Ascending aorta (tissue), 2 donors: Measurements from ENCODE around the gene KCTD12. TPM values are rescaled to one million over a fixed set of nuclear protein-coding genes. Genes with fewer than 3 reads are reported as not detected.
"Not testable (repeated sequence)": the region's sequence is repeated elsewhere in the genome, so short reads cannot be mapped to it uniquely, and the experiment has no call there.

Experiments
- DNase-seq, 2 donors: peaks; one replicate each; pipeline ENCODE4 v3.0.0-alpha.2; 2019; ENCODE audit warnings: low spot score in 2 of 2
- H3K27ac ChIP-seq, 2 donors: fragments of 200-600 bp; sonication (generic); one replicate each; pipeline ENCODE4 v1.5.1; 2016 to 2017; ENCODE audit warnings: mild to moderate bottlenecking in 1 of 2
- H3K27me3 ChIP-seq: fragments of 200-600 bp; sonication (generic); one replicate; pipeline ENCODE4 v1.5.1; 2017
- H3K36me3 ChIP-seq, 2 donors: fragments of 200-600 bp; sonication (generic); one replicate each; pipeline ENCODE4 v1.5.1; 2016
- H3K4me1 ChIP-seq, 2 donors: fragments of 200-600 bp; sonication (generic); one replicate each; pipeline ENCODE4 v1.5.1; 2016 to 2017; ENCODE audit warnings: mild to moderate bottlenecking in 1 of 2
- H3K4me3 ChIP-seq, 2 donors: fragments of 200-600 bp; sonication (generic); one replicate each; pipeline ENCODE4 v1.5.1; 2016 to 2017; ENCODE audit warnings: mild to moderate bottlenecking in 1 of 2
- H3K9me3 ChIP-seq, 2 donors: fragments of 200-600 bp; sonication (generic); one replicate each; pipeline ENCODE4 v1.5.1; 2016
- CTCF ChIP-seq, 3 experiments: fragments of 200-600 bp in 2 of 3; fragments of 450-650 bp in 1 of 3; sonication (generic) in 2 of 3; IDR thresholded peaks; one replicate each; pipeline ENCODE4 v1.5.1; 2016 to 2019; ENCODE audit warnings: antibody characterized with exemption in 3 of 3, mild to moderate bottlenecking in 1 of 3, moderate library complexity in 1 of 3
- intact Hi-C: fragments of 100-400 bp; cut with DNase I; formaldehyde crosslinking; loops from one replicate; pipeline ENCODE4 v1.15.1; 2023
- total RNA-seq: library from RNA; depleted of rRNA; stranded (reverse); fragments of >200 nt; gene quantifications from one replicate; pipeline ENCODE4 v1.1.0, GENCODE V29; 2016

The KCTD12 gene
- total RNA-seq, 1 donor from 2014 or later = 120 TPM

GRCh38 chr13:76928456-76928855 lies 42.3 kb upstream of the KCTD12 start:
- no peaks in the 10 kb centered on the region for H3K4me1 ChIP-seq
- intact Hi-C loops = no loop called here

GRCh38 chr13:76927955-76928354 lies 41.8 kb upstream of the KCTD12 start:
- H3K9me3 ChIP-seq = peaks cover 0 to 9% of the 10 kb centered on the region in 2 donors
- TF ChIP-seq CTCF (IDR thresholded peaks at IDR 0.05) = no peak
- H3K27ac ChIP-seq = no peak overlapping the region
- H3K27me3 ChIP-seq = no peaks in the 10 kb centered on the region
- no peak overlapping the region for H3K4me3 ChIP-seq
- intact Hi-C loops = no loop called here
- H3K4me1 ChIP-seq = no peaks in the 10 kb centered on the region
- DNase-seq = no peak
- no peaks in the 10 kb centered on the region for H3K36me3 ChIP-seq

More at GRCh38 chr13:76928456-76928855, 42.3 kb upstream of the KCTD12 start:
- H3K4me3 ChIP-seq = no peak overlapping the region
- TF ChIP-seq CTCF (IDR thresholded peaks at IDR 0.05) = no peak
- peaks cover 0 to 9% of the 10 kb centered on the region in 2 donors for H3K9me3 ChIP-seq
- no peaks in the 10 kb centered on the region for H3K27me3 ChIP-seq
- no peak for DNase-seq
- no peaks in the 10 kb centered on the region for H3K36me3 ChIP-seq
- no peak overlapping the region for H3K27ac ChIP-seq

DNA sequence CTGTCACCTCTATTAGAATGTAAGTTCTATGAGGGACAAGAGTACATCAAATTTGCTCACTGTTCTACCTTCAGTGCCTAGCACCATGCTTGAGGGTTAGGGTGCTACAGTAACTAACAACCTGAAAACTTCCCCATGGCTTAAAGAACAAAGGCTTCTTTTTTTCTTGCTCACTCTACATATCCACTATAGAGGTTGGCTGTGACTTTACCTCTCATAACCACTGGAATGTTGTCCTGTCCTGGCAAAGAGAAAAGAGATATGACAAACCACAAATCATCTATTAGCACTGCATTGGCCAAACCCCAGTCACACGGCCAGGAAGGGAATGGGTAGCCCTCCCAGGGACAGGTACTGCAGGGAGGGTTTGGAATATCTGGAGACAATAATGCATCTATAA lies 38.9 kb upstream of the KCTD12 start:
- no peak overlapping the region for H3K4me3 ChIP-seq
- H3K4me1 ChIP-seq = no peaks in the 10 kb centered on the region
- DNase-seq = no peak
- no peaks in the 10 kb centered on the region for H3K9me3 ChIP-seq
- intact Hi-C loops = no loop called here
- no peaks in the 10 kb centered on the region for H3K27me3 ChIP-seq
- no peaks in the 10 kb centered on the region for H3K36me3 ChIP-seq
- no peak for TF ChIP-seq CTCF (IDR thresholded peaks at IDR 0.05)
- no peak overlapping the region for H3K27ac ChIP-seq

GRCh38 chr13:76921516-76921915 lies 35.3 kb upstream of the KCTD12 start:
- Histone ChIP-seq H3K27ac (no peak overlapping the region), H3K4me1 (peaks cover 0 to 12% of the 10 kb centered on the region in 2 donors), H3K36me3 (no peaks in the 10 kb centered on the region), H3K27me3 (no peaks in the 10 kb centered on the region), H3K9me3 (no peaks in the 10 kb centered on the region), H3K4me3 (no peak overlapping the region)
- no peak for TF ChIP-seq CTCF (IDR thresholded peaks at IDR 0.05)
- DNase-seq = no peak
- intact Hi-C loops = no loop called here

GRCh38 chr13:76917755-76918481 lies 31.7 kb upstream of the KCTD12 start:
- H3K9me3 ChIP-seq, H3K27me3 ChIP-seq, H3K4me3 ChIP-seq, DNase-seq, H3K36me3 ChIP-seq, intact Hi-C loops: not testable (repeated sequence)
- peaks cover 0 to 12% of the 10 kb centered on the region in 2 donors for H3K4me1 ChIP-seq
- peak overlapping the region; percentile 66 to 76 for H3K27ac ChIP-seq

DNA sequence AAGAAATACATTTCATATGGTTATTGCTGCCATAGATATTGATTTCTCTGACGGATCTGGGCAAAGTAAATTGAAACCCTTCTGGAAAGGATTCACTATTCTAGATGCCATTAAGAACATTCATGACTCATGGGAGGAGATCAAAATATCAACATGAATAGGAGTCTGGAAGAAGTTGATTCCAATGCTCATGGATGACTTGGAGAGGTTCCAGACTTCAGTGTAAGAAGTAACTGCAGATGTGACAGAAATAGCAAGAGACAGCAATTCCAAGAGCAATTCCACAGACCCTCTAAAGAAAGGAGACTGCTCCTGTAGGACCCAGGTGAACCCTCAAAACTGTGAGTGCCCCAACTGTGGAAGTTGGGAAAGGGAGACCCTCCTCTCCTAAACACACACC lies 30.9 kb upstream of the KCTD12 start:
- intact Hi-C loops = no loop called here
- H3K4me3 ChIP-seq = no peak overlapping the region
- H3K27ac ChIP-seq = peak overlapping the region; percentile 66 to 76
- no peak for DNase-seq
- no peaks in the 10 kb centered on the region for H3K9me3 ChIP-seq
- peaks cover 0 to 12% of the 10 kb centered on the region in 2 donors for H3K4me1 ChIP-seq
- H3K36me3 ChIP-seq = no peaks in the 10 kb centered on the region
- TF ChIP-seq CTCF (IDR thresholded peaks at IDR 0.05) = no peak
- no peaks in the 10 kb centered on the region for H3K27me3 ChIP-seq
